IMR-90 (cell line): ENCODE data around the gene STAC3. TPM values are rescaled to one million over a fixed set of nuclear protein-coding genes. Genes with fewer than 3 reads are reported as not detected.
A peak's percentile ranks its signal among the peaks of the same experiment; 100 is the strongest.
"Not testable (repeated sequence)": the region's sequence is repeated elsewhere in the genome, so short reads cannot be mapped to it uniquely, and the experiment has no call there.

Experiments
- ATAC-seq: fragments of 200-7000 bp; cut with Tn5 transposase; 2 replicates; pipeline ENCODE4 v1.9.1; 2020; ENCODE audit warnings: low read depth, mild to moderate bottlenecking, moderate library complexity
- BruUV-seq: library from RNA; stranded (reverse); fragments of 400-500 nt; replicated peaks from 2 replicates; lab custom pipeline; 2021; lab: Mats Ljungman, UMichigan
- CTCF ChIA-PET: fragments of 300-600 bp; formaldehyde crosslinking; extraction: SDS; loops from one replicate; lab custom pipeline; 2021; ENCODE audit warnings: antibody characterized with exemption; lab: Yijun Ruan, JAX
- POLR2A ChIA-PET: fragments of 300-600 bp; sonication (Branson Sonifier 250); formaldehyde crosslinking; loops from one replicate; lab custom pipeline; 2022; ENCODE audit warnings: antibody characterized with exemption; ENCODE audit not compliant: unreplicated experiment; lab: Charles Lee
- DNase-seq: peaks from one replicate; pipeline ENCODE4 v3.0.0; 2013
- H2AFZ ChIP-seq: replicated peaks from 2 replicates; pipeline ENCODE3; 2013; ENCODE audit warnings: low read length, mild to moderate bottlenecking; ENCODE audit not compliant: poor library complexity
- H2AK5ac ChIP-seq: 2 replicates; pipeline ENCODE4 v1.6.1; 2013; ENCODE audit warnings: low read depth, low read length, inconsistent platforms
- H2AK9ac ChIP-seq: replicated peaks from 2 replicates; pipeline ENCODE3; 2013; ENCODE audit warnings: mild to moderate bottlenecking, low read depth, low read length, moderate library complexity; ENCODE audit not compliant: poor library complexity
- H2BK120ac ChIP-seq: 2 replicates; pipeline ENCODE4 v1.6.1; 2013; ENCODE audit warnings: low read depth, low read length, inconsistent platforms
- H2BK15ac ChIP-seq: 3 replicates; pipeline ENCODE4 v1.6.1; 2013; ENCODE audit warnings: low read depth, low read length, inconsistent platforms
- H2BK20ac ChIP-seq: 2 replicates; pipeline ENCODE4 v1.6.1; 2013; ENCODE audit warnings: low read depth, mild to moderate bottlenecking, inconsistent platforms, low read length, moderate library complexity
- H2BK5ac ChIP-seq: 2 replicates; pipeline ENCODE4 v1.6.1; 2013; ENCODE audit warnings: mild to moderate bottlenecking, low read depth, low read length, inconsistent platforms; ENCODE audit not compliant: poor library complexity, severe bottlenecking
- H3K14ac ChIP-seq: replicated peaks from 2 replicates; pipeline ENCODE4 v1.6.1; 2013; ENCODE audit warnings: low read depth, low read length, inconsistent platforms
- H3K18ac ChIP-seq: 2 replicates; pipeline ENCODE4 v1.6.1; 2013; ENCODE audit warnings: low read depth, low read length, control low read depth
- H3K23ac ChIP-seq: 2 replicates; pipeline ENCODE4 v1.6.1; 2013; ENCODE audit warnings: low read depth, low read length, inconsistent platforms
- H3K27ac ChIP-seq: 2 replicates; pipeline ENCODE4 v1.5.1; 2013; ENCODE audit warnings: mild to moderate bottlenecking, control low read depth, low read length; ENCODE audit not compliant: insufficient read depth
- H3K27me3 ChIP-seq: 2 replicates; pipeline ENCODE4 v1.6.1; 2013; ENCODE audit warnings: low read length; ENCODE audit not compliant: control insufficient read depth, insufficient read depth
- H3K36me3 ChIP-seq: 2 replicates; pipeline ENCODE4 v1.6.1; 2013; ENCODE audit warnings: low read length, mixed read lengths; ENCODE audit not compliant: control insufficient read depth, insufficient read depth
- H3K4ac ChIP-seq: 2 replicates; pipeline ENCODE4 v1.6.1; 2013; ENCODE audit warnings: low read depth, low read length, inconsistent platforms
- H3K4me1 ChIP-seq: 2 replicates; pipeline ENCODE4 v1.6.1; 2013; ENCODE audit warnings: low read length, mixed read lengths; ENCODE audit not compliant: control insufficient read depth, insufficient read depth
- H3K4me2 ChIP-seq: 2 replicates; pipeline ENCODE4 v1.6.1; 2013; ENCODE audit warnings: low read depth, mild to moderate bottlenecking, control low read depth, low read length, moderate library complexity
- H3K4me3 ChIP-seq: 2 replicates; pipeline ENCODE4 v1.5.1; 2013; ENCODE audit warnings: low read depth, mild to moderate bottlenecking, control low read depth, low read length, moderate library complexity; ENCODE audit not compliant: insufficient read depth
- H3K56ac ChIP-seq: 2 replicates; pipeline ENCODE4 v1.6.1; 2013; ENCODE audit warnings: low read length, inconsistent platforms; ENCODE audit not compliant: insufficient read depth; ENCODE audit errors: extremely low read depth
- H3K79me1 ChIP-seq, 2 experiments: 2 replicates each; pipeline ENCODE4 v1.6.1; 2013; ENCODE audit warnings: low read length in 2 of 2, inconsistent platforms in 1 of 2, low read depth in 1 of 2
- H3K9ac ChIP-seq: 2 replicates; pipeline ENCODE4 v1.6.1; 2013; ENCODE audit warnings: low read depth, low read length, control low read depth
- H3K9me1 ChIP-seq: 2 replicates; pipeline ENCODE4 v1.6.1; 2013; ENCODE audit warnings: low read length, inconsistent platforms; ENCODE audit not compliant: insufficient read depth
- H3K9me3 ChIP-seq: 2 replicates; pipeline ENCODE4 v1.6.1; 2013; ENCODE audit warnings: low read length; ENCODE audit not compliant: control insufficient read depth, insufficient read depth
- H4K20me1 ChIP-seq: 2 replicates; pipeline ENCODE4 v1.6.1; 2013; ENCODE audit warnings: low read length, inconsistent platforms; ENCODE audit not compliant: insufficient read depth
- H4K5ac ChIP-seq: 2 replicates; pipeline ENCODE4 v1.6.1; 2013; ENCODE audit warnings: mild to moderate bottlenecking, low read depth, low read length, control low read depth
- H4K8ac ChIP-seq, 2 experiments: 2 replicates each; pipeline ENCODE4 v1.6.1; 2013; ENCODE audit warnings: low read depth in 2 of 2, low read length in 2 of 2, control low read depth in 1 of 2, inconsistent platforms in 1 of 2
- H4K91ac ChIP-seq: 2 replicates; pipeline ENCODE4 v1.6.1; 2013; ENCODE audit warnings: low read depth, low read length, inconsistent platforms; ENCODE audit not compliant: insufficient read depth
- CEBPB ChIP-seq: IDR thresholded peaks from 2 replicates; pipeline ENCODE4 v1.6.1; 2012; ENCODE audit warnings: low read depth, low read length, improper control_type of control experiment
- WGBS, 2 experiments: methylation state at CpG; one replicate each; pipeline versions ENCODE4 v1.1.5 to v1.1.7; 2013; ENCODE audit warnings: missing lambda C conversion rate in 2 of 2; ENCODE audit not compliant: insufficient read length in 1 of 2; ENCODE audit errors: extremely low coverage in 2 of 2; 5-methylcytosine and 5-hydroxymethylcytosine counted together
- dilution Hi-C: fragments of 300-500 bp; cut with HindIII; formaldehyde crosslinking; loops from one replicate; pipeline ENCODE4 v1.14.3; 2018; ENCODE audit warnings: low sequenced_read_pairs; ENCODE audit not compliant: unreplicated experiment
- in situ Hi-C: fragments of 300-500 bp; cut with MboI; formaldehyde crosslinking; loops from 3 replicates; pipeline ENCODE4 v1.14.3; 2019; ENCODE audit warnings: low sequenced_read_pairs, inconsistent platforms, mixed read lengths
- intact Hi-C: fragments of 100-400 bp; cut with micrococcal nuclease; formaldehyde crosslinking; loops from 2 replicates; pipeline ENCODE4 v1.10.0; 2022
- polyA plus RNA-seq, 3 experiments: library from polyadenylated mRNA; depleted of rRNA; stranded (reverse); fragments of >200 nt; gene quantifications; 2 replicates each; pipeline ENCODE4 v1.2.3, GENCODE V29; 2012; ENCODE audit warnings: low replicate concordance in 1 of 3
- total RNA-seq: library from RNA; depleted of rRNA; stranded (reverse); fragments of >200 nt; gene quantifications from 2 replicates; pipeline ENCODE4 v1.2.3, GENCODE V29; 2012

STAC3 gene
- total and polyA plus RNA-seq, 2 of the 4 experiments (the other 2 are of a cell fraction): 0.18 to 0.67 TPM

DNA sequence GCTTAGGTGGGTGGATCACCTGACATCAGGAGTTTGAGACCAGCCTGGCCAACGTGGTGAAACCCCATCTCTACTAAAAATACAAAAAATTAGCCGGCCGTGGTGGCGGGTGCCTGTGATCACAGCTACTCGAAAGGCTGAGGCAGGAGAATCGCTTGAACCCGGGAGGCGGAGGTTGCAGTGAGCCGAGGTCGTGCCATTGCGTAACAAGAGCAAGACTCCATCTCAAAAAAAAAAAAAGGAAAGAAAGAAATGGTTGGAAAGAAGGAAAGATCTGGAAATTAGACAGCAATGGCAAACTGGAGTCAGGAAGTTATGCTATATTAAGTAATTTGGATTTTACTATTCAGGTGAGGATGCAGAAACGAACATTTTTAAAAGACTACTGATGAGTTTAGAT lies 31.1 kb upstream of the STAC3 start:
- H2BK20ac ChIP-seq, H3K18ac ChIP-seq, H3K27me3 ChIP-seq, H4K20me1 ChIP-seq, POLR2A ChIA-PET, H3K9me1 ChIP-seq, BruUV-seq, H2BK5ac ChIP-seq, H3K23ac ChIP-seq, H3K14ac ChIP-seq, H2AK9ac ChIP-seq, H2AK5ac ChIP-seq, H3K27ac ChIP-seq, DNase-seq, H4K8ac ChIP-seq, ATAC-seq, H3K4me1 ChIP-seq, H4K5ac ChIP-seq, H2BK15ac ChIP-seq, H3K9ac ChIP-seq, in situ Hi-C loops, H2AFZ ChIP-seq, H4K91ac ChIP-seq, dilution Hi-C loops, H2BK120ac ChIP-seq, H3K9me3 ChIP-seq, H3K4ac ChIP-seq, H3K56ac ChIP-seq, intact Hi-C loops, H3K4me2 ChIP-seq, H3K4me3 ChIP-seq: not testable (repeated sequence)
- 0 out of 2 replicates have a peak, but pooled peaks have one; percentile 42 for TF ChIP-seq CEBPB
- 90% methylated on average over 2 of the region's 12 CpGs; no CpG with 5 or more reads in 1 of the 2 experiments for WGBS, 2 experiments
- H3K79me1 ChIP-seq: peaks cover 0 to 12% of the 10 kb centered on the region in 2 experiments; a peak in 1 of 4 replicates
- peaks cover 15% of the 10 kb centered on the region for H3K36me3 ChIP-seq
- CTCF ChIA-PET: interaction anchor here (1.7 kb wide), 1 partner anchor 170 kb away, joined by 4 read pairs; no protein-coding TSS in a partner anchor
